ENCODE measurements around the gene RAP2A. TPM values are rescaled to one million over a fixed set of nuclear protein-coding genes. Genes with fewer than 3 reads are reported as not detected.

Gene RAP2A
- 26.8 and 43.9 TPM in 2 replicates for total RNA-seq

DNA sequence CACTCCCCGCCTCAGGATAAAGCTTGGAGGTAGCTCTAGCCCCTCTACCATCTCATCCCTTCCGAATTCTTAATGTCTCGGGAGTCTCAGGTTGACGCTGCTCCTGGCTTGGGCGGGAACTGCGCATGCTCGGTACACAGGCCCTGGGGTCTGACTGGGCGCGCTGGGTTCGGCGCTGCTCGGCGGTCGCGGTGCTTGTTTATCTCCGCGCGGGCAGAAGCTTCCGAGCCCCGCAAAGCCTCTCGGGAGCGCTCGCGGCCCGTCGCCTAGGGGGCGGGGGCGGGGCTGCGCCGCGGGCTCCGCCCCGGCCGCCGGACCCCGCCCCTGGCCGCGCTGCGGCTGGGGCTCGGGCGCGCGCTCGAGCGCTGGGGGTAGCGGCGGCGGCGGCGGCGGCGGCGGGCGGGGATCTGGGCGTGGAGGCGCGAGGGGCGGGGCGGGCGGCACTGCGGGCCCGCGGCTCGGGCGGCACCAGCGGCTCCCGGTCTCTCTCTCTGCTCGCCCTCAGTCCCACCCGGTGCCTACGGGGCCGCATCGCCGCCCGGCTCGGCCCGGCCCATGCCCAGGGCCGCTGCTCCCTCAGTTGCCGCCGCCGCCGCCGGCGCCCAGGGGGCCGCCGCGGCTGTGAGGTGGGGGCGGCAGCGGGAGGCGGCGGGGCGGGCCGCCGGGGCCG lies at the start of gene RAP2A:
Gene RAP2A (plus strand): TSS at position 443 of the 670 bp plus-strand sequence. CDS start 302 bp downstream, outside the sequence.

Other genes with a start within 250 kb of the RAP2A start
- gene MBNL2, start 211.8 kb upstream of the RAP2A start, total RNA-seq, result 73.9 and 77.7 TPM in 2 replicates